Ishikawa (cell line): ENCODE data around the gene PSD.

Experiments
- CEBPB ChIP-seq: IDR thresholded peaks from 2 replicates; pipeline ENCODE4 v1.6.1; 2012
- EGR1 ChIP-seq: IDR thresholded peaks from 2 replicates; pipeline ENCODE4 v1.6.1; 2012
- EP300 ChIP-seq: IDR thresholded peaks from 2 replicates; pipeline ENCODE4 v1.6.1; 2012; ENCODE audit warnings: borderline replicate concordance
- FOXM1 ChIP-seq: IDR thresholded peaks from 2 replicates; pipeline ENCODE4 v1.6.1; 2012; ENCODE audit warnings: low read depth, borderline replicate concordance
- NFIC ChIP-seq: IDR thresholded peaks from 2 replicates; pipeline ENCODE4 v1.6.1; 2012
- RAD21 ChIP-seq: IDR thresholded peaks from 2 replicates; pipeline ENCODE4 v1.6.1; 2012; ENCODE audit warnings: low read depth
- REST ChIP-seq: IDR thresholded peaks from 2 replicates; pipeline ENCODE4 v1.6.1; 2012; ENCODE audit warnings: low read depth, mild to moderate bottlenecking
- TCF12 ChIP-seq: IDR thresholded peaks from 2 replicates; pipeline ENCODE4 v1.6.1; 2012; ENCODE audit warnings: low read depth
- TEAD4 ChIP-seq: IDR thresholded peaks from 2 replicates; pipeline ENCODE4 v1.6.1; 2012
- ZBTB7A ChIP-seq: IDR thresholded peaks from 2 replicates; pipeline ENCODE4 v1.6.1; 2012; ENCODE audit warnings: low read depth
- TF ChIP-seq, protein P1 (sequence below): IDR thresholded peaks from 2 replicates; pipeline ENCODE4 v1.6.1; 2012

- no peak for TF ChIP-seq REST
- TF ChIP-seq EGR1: no peak
- no peak for TF ChIP-seq TCF12
- no peak for TF ChIP-seq NFIC
- TF ChIP-seq, protein P1, sequence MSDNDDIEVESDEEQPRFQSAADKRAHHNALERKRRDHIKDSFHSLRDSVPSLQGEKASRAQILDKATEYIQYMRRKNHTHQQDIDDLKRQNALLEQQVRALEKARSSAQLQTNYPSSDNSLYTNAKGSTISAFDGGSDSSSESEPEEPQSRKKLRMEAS: no peak
- no peak for TF ChIP-seq CEBPB
- no peak for TF ChIP-seq EP300
- TF ChIP-seq ZBTB7A: no peak
- TF ChIP-seq FOXM1: no peak
- TF ChIP-seq TEAD4: no peak
- TF ChIP-seq RAD21: no peak
These were observed 39.1 kb upstream of the PSD start for GRCh38 chr10:102457591-102458150.
